IPS-15b (cell line): Measurements from ENCODE around the gene PFKFB2.

Experiments
- H3K27me3 ChIP-seq: one replicate; pipeline ENCODE4 v1.6.1; 2013; ENCODE audit warnings: low read length; ENCODE audit not compliant: control insufficient read depth, insufficient read depth
- H3K36me3 ChIP-seq: one replicate; pipeline ENCODE4 v1.6.1; 2013; ENCODE audit warnings: low read length; ENCODE audit not compliant: control insufficient read depth, insufficient read depth
- H3K4me1 ChIP-seq: one replicate; pipeline ENCODE4 v1.6.1; 2013; ENCODE audit warnings: mild to moderate bottlenecking, low read length; ENCODE audit not compliant: control insufficient read depth, insufficient read depth
- H3K4me3 ChIP-seq: one replicate; pipeline ENCODE4 v1.5.1; 2013; ENCODE audit warnings: low read depth, low read length
- H3K9ac ChIP-seq: one replicate; pipeline ENCODE4 v1.6.1; 2013; ENCODE audit warnings: low read depth, mild to moderate bottlenecking, low read length
- H3K9me3 ChIP-seq: one replicate; pipeline ENCODE4 v1.6.1; 2013; ENCODE audit warnings: mild to moderate bottlenecking, low read length; ENCODE audit not compliant: control insufficient read depth, insufficient read depth

Gene PFKFB2

GRCh38 chr1:207060596-207060995 is 7.5 kb downstream of the PFKFB2 start:
- Histone ChIP-seq H3K27me3 (no peaks in the 10 kb centered on the region), H3K9me3 (no peaks in the 10 kb centered on the region), H3K36me3 (peaks cover 4% of the 10 kb centered on the region), H3K4me1 (peaks cover 4% of the 10 kb centered on the region), H3K4me3 (no peak overlapping the region), H3K9ac (no peak overlapping the region)

- no peak overlapping the region for H3K4me3 ChIP-seq
- H3K9ac ChIP-seq, result no peak overlapping the region
- H3K27me3 ChIP-seq, result no peaks in the 10 kb centered on the region
- H3K9me3 ChIP-seq, result no peaks in the 10 kb centered on the region
- H3K4me1 ChIP-seq, result peaks cover 4% of the 10 kb centered on the region
- peaks cover 4% of the 10 kb centered on the region for H3K36me3 ChIP-seq
These were observed 9.0 kb downstream of the PFKFB2 start for GRCh38 chr1:207062058-207062457.

DNA sequence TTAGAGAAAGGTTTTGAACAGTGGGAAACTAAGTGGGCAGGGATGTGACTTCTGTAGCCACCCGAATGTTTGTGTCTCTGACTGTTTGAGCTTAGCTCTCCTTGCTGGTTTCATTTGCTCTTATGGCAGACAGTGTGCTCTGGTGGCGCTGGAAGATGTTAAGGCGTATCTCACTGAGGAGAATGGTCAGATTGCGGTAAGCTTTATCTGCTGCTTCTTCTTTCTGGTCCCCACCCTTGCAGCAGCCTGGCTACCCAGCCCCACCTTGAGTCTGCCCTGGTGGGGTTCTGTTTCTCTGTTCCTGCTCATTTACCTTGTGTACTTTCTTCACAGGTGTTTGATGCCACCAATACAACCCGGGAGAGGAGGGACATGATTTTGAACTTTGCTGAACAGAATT is 9.9 kb downstream of the PFKFB2 start:
- H3K27me3 ChIP-seq, result no peaks in the 10 kb centered on the region
- H3K9me3 ChIP-seq, result no peaks in the 10 kb centered on the region
- peaks cover 4% of the 10 kb centered on the region for H3K4me1 ChIP-seq
- peaks cover 4% of the 10 kb centered on the region for H3K36me3 ChIP-seq
- no peak overlapping the region for H3K4me3 ChIP-seq
- no peak overlapping the region for H3K9ac ChIP-seq

- Histone ChIP-seq H3K4me3 (no peak overlapping the region), H3K36me3 (peaks cover 10% of the 10 kb centered on the region), H3K27me3 (no peaks in the 10 kb centered on the region), H3K4me1 (peaks cover 3% of the 10 kb centered on the region), H3K9me3 (no peaks in the 10 kb centered on the region), H3K9ac (no peak overlapping the region)
These were observed 11.5 kb downstream of the PFKFB2 start for GRCh38 chr1:207064561-207064960.

DNA sequence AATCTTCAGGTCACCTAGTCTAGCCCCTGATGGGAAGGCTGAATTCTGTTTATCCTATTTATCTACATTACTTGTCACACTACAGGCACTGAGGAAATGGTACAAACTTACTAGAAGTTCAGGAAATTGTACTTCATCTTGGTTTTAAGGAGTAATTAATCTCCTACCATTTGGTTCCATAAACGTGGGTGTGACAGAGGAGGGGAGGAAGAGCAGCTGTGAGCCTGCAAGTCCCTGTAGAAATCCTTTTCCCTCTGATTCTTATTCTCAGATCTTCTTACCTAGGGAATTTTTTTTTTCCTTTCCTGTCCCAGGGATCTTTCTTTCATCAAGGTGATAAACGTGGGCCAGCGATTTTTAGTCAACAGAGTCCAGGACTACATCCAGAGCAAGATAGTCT is 14.1 kb downstream of the PFKFB2 start:
- H3K36me3 ChIP-seq, result peaks cover 8% of the 10 kb centered on the region
- no peak overlapping the region for H3K9ac ChIP-seq
- H3K9me3 ChIP-seq, result no peaks in the 10 kb centered on the region
- no peaks in the 10 kb centered on the region for H3K4me1 ChIP-seq
- no peak overlapping the region for H3K4me3 ChIP-seq
- no peaks in the 10 kb centered on the region for H3K27me3 ChIP-seq

- H3K36me3 ChIP-seq, result peaks cover 11% of the 10 kb centered on the region
- no peaks in the 10 kb centered on the region for H3K4me1 ChIP-seq
- no peak overlapping the region for H3K4me3 ChIP-seq
- no peak overlapping the region for H3K9ac ChIP-seq
- H3K9me3 ChIP-seq, result no peaks in the 10 kb centered on the region
- no peaks in the 10 kb centered on the region for H3K27me3 ChIP-seq
These were observed 14.6 kb downstream of the PFKFB2 start for GRCh38 chr1:207067665-207068064.

GRCh38 chr1:207069061-207069460 is 16.0 kb downstream of the PFKFB2 start:
- Histone ChIP-seq H3K4me1 (no peaks in the 10 kb centered on the region), H3K9ac (no peak overlapping the region), H3K9me3 (no peaks in the 10 kb centered on the region), H3K36me3 (peaks cover 11% of the 10 kb centered on the region), H3K4me3 (no peak overlapping the region), H3K27me3 (no peaks in the 10 kb centered on the region)

DNA sequence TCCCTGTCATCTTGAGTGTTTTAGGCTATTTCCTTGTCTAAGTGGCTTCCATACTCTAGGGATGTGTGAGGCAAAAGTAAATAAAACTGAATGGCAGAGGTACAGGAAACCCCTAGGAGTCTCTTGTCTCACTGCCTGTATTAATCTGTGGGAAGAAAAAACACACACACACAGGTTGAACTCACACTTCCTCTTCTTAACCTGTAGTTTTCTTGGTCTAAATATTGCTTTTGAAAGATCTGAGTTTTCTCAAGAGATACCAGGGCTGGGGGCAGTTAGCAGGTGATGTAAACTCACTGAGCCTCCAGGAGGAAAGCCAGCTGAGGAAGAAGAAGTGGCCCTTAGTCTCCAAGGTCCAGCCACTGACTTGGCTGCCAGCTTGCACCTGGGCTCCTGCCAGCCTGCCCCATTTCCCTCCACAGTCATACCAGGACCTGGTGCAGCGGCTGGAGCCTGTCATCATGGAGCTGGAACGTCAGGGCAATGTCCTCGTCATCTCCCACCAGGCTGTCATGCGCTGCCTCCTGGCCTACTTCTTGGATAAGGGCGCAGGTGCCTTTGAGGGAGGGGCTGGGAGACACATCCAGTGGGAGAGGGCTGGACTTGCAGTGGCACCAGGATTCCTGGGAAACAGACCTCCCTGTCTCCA is 16.9 kb downstream of the PFKFB2 start:
- peaks cover 11% of the 10 kb centered on the region for H3K36me3 ChIP-seq
- H3K27me3 ChIP-seq, result no peaks in the 10 kb centered on the region
- H3K9ac ChIP-seq, result no peak overlapping the region
- H3K9me3 ChIP-seq, result no peaks in the 10 kb centered on the region
- no peak overlapping the region for H3K4me3 ChIP-seq
- no peaks in the 10 kb centered on the region for H3K4me1 ChIP-seq

DNA sequence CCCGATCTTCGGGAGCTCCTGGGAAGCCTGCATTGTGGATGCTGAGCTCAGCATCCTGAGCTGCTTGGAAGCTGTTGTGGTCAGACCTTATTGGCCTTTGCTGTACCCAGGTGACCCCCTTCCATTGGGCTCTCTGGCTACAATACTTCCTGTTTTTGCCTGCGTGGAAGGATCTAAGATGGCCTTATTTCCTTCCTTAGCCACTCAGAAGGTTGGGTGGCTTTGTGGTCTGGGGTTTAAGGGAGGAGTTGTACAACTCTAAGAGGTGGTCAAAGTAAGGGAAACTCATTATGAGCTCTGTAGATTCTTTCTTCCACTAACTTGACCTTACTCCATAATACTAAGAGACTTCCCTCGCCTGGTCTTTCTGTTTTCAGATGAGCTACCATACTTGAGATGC is 17.7 kb downstream of the PFKFB2 start:
- H3K9ac ChIP-seq, result no peak overlapping the region
- no peaks in the 10 kb centered on the region for H3K4me1 ChIP-seq
- H3K27me3 ChIP-seq, result no peaks in the 10 kb centered on the region
- H3K36me3 ChIP-seq, result peaks cover 11% of the 10 kb centered on the region
- H3K9me3 ChIP-seq, result no peaks in the 10 kb centered on the region
- no peak overlapping the region for H3K4me3 ChIP-seq

DNA sequence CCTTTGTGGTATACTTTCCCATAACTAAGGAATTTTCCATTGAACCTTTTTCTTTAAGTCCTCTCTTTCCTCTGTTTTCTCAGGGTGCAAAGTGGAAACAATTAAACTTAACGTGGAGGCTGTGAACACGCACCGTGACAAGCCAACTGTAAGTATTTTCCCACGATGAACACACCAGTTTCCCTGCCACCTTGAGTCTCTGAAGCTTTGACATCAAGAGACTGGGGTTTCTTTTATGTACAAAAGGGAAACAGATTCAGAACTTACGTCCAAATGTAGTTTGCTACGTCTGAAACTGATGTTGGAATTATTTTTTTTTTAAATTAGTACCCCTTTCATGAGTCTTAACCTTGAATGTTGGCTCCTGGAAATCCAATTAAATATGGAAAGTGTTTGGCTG is 18.4 kb downstream of the PFKFB2 start:
- no peaks in the 10 kb centered on the region for H3K9me3 ChIP-seq
- peaks cover 11% of the 10 kb centered on the region for H3K36me3 ChIP-seq
- no peak overlapping the region for H3K4me3 ChIP-seq
- H3K27me3 ChIP-seq, result no peaks in the 10 kb centered on the region
- H3K4me1 ChIP-seq, result no peaks in the 10 kb centered on the region
- H3K9ac ChIP-seq, result no peak overlapping the region

DNA sequence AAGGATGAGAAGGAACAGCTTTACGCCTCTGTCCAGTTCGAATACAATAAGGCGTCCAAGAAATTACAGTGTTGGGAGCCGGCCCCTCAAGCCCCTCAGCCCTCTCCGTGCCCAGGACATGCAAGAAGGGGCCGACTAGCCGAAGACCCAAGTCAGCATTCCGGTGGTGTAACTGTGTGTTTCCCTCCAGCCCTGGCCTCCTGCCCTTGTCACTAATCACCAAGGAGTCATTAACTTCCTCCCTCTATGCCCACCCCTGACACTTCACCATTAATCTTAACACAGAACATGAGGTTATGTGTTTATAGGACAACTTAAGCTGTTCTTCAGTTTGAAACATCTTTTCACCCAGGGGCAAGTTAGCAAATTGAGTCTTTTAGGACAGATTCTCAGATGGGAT is 19.2 kb downstream of the PFKFB2 start:
- H3K9me3 ChIP-seq, result no peaks in the 10 kb centered on the region
- H3K4me3 ChIP-seq, result no peak overlapping the region
- peaks cover 11% of the 10 kb centered on the region for H3K36me3 ChIP-seq
- H3K27me3 ChIP-seq, result no peaks in the 10 kb centered on the region
- H3K4me1 ChIP-seq, result no peaks in the 10 kb centered on the region
- no peak overlapping the region for H3K9ac ChIP-seq

DNA sequence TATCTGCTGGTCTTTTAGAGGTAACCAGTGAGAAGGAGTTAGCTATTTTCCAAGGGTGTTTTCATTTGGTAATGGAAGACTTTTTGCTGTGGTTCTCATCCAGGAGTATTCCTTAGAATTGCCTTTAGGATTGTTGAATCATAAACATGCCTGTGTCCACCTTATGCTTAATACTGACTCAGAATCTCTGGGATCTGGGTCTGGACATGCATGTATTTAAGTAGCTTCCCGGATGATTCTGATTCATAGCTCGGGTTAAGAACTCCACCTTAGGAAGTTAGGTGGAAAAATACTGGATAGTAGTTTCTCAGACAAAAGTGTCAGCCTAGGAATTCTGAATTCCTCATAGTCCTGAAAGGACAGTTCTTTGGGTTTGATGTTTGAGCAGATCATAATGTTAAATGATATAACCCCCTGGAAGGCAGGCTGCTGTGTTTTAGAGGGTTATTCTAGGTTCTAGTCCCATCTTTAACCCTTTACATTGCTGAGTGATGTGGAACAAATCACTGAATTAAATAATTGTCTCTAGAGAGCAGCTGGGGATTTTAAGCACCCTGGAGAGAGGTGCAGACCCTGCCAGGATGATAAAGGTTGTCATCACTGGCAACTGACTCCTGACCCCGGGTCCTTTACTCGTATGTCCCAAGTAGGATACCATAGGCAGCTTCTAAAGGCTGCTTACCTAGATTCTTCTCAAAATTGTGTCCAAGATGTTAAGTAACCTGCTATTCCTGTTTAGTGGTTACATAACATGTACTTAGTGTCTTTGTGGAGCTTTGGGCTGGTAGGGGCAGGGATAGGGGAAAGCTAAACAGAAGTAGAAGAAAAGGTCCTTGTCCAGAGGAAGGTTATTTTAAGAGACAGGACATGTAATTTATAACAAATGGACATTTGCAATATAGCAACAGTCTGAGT is 21.1 kb downstream of the PFKFB2 start:
- no peaks in the 10 kb centered on the region for H3K27me3 ChIP-seq
- no peaks in the 10 kb centered on the region for H3K9me3 ChIP-seq
- no peak overlapping the region for H3K9ac ChIP-seq
- H3K36me3 ChIP-seq, result peaks cover 7% of the 10 kb centered on the region
- no peak overlapping the region for H3K4me3 ChIP-seq
- H3K4me1 ChIP-seq, result no peaks in the 10 kb centered on the region
